ENCODE measurements around the gene ATF1. TPM values are rescaled to one million over a fixed set of nuclear protein-coding genes. Genes with fewer than 3 reads are reported as not detected.
"Not testable (repeated sequence)": the region's sequence is repeated elsewhere in the genome, so short reads cannot be mapped to it uniquely, and the experiment has no call there.

The ATF1 gene
- total RNA-seq, 1 donor from 2014 or later, result 41.0 TPM

DNA sequence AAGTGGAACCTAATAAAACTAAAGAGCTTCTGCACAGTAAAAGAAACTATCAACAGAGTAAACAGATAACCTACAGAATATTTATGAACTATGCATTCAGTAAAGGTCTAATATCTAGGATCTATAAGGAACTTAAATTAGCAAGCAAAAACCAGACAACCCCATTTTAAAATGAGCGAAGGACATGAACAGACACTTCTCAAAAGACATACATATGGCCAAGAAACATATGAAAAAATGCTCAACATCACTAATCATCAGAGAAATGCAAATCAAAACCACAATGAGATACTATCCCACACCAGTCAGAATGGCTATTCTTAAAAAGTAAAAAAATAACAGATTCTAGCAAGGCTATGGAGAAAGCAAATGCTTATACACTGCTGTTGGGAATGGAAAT lies 91.3 kb downstream of the ATF1 start:
- intact Hi-C loops (cut with micrococcal nuclease), result not testable (repeated sequence)

- intact Hi-C loops (cut with micrococcal nuclease), result not testable (repeated sequence)
Observed at GRCh38 chr12:50855679-50856078, 91.8 kb downstream of the ATF1 start.

GRCh38 chr12:50859621-50860310 lies 95.9 kb downstream of the ATF1 start:
- intact Hi-C loops (cut with micrococcal nuclease), result no loop called here

DNA sequence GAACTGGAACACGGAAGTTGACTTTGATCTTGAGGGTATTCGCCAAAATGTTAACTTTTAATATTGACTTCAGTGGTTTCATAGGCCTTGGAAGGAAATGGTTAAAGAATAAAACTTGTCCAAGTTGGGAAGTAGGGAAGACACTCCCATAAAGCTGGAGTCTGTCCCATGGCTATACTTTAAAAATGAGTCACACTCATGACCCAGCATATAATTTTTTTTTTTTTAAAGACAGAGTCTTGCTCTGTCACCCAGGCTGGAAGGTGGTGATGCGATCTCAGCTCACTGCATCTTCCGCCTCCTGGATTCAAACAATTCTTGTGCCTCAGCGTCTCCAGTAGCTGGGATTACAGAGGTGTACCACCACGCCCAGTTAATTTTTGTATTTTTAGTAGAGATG lies 98.4 kb downstream of the ATF1 start:
- intact Hi-C loops (cut with micrococcal nuclease), result no loop called here

DNA sequence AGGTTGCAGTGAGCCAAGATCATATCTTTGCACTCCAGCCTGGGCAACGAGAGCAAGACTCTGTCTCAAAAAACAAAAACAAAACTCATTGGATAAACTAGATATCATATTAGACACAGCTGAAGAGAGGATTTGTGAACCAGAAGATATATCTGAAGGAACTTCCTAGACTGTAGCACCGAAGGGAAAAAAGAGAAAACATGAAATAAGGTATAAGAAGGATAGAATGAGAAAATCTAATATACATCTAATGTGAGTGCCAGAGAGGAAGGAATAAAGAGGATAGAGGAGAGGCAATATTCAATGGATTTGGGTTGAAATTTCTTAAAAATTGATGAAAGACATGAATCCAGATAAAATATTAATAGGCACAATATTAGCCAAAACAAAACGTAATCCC lies 101.4 kb downstream of the ATF1 start:
- intact Hi-C loops (cut with micrococcal nuclease), result no loop called here

- intact Hi-C loops (cut with micrococcal nuclease), result not testable (repeated sequence)
Observed at GRCh38 chr12:50868881-50869280, 105.0 kb downstream of the ATF1 start.

Other genes starting within 250 kb of the ATF1 start
- not detected in 2 replicates for gene TMPRSS12, start 78.8 kb downstream of the ATF1 start, total RNA-seq
- not detected in 2 replicates for gene HIGD1C, start 188.4 kb downstream of the ATF1 start, total RNA-seq